ENCODE results near the gene NOXO1. TPM values are rescaled to one million over a fixed set of nuclear protein-coding genes. Genes with fewer than 3 reads are reported as not detected.
"Not testable (repeated sequence)": the region's sequence is repeated elsewhere in the genome, so short reads cannot be mapped to it uniquely, and the experiment has no call there.

The NOXO1 gene
- total RNA-seq, 1 experiment from 2014 or later, result not detected

GRCh38 chr16:2016407-2016922 is 35.2 kb upstream of the NOXO1 start:
- no peaks in the 10 kb centered on the region for H4K20me1 ChIP-seq (ENCODE audit: insufficient read depth, low read depth, low read length)
- DNase-seq, result peak; percentile 63
- no peaks in the 10 kb centered on the region for H3K27me3 ChIP-seq (ENCODE audit: low read length)
- no peak overlapping the region for H3K27ac ChIP-seq (ENCODE audit: low read length)
- H3K9me3 ChIP-seq (ENCODE audit: low read length), result no peaks in the 10 kb centered on the region
- no peak overlapping the region for H3K4me3 ChIP-seq (ENCODE audit: low read length)
- H3K4me1 ChIP-seq (ENCODE audit: low read length), result no peaks in the 10 kb centered on the region
- H3K9me2 ChIP-seq (replicated peaks; ENCODE audit: insufficient read depth, low read length), result no peaks in the 10 kb centered on the region
- no peak overlapping the region for H2AFZ ChIP-seq (ENCODE audit: low read length)
- no peak overlapping the region for H3K9ac ChIP-seq (ENCODE audit: low read length)
- no peak overlapping the region for H3K4me2 ChIP-seq (ENCODE audit: low read depth, low read length, poor library complexity, severe bottlenecking)
- H3K79me2 ChIP-seq (ENCODE audit: low read length), result no peaks in the 10 kb centered on the region
- H3K36me3 ChIP-seq (ENCODE audit: insufficient read depth, low read length), result no peaks in the 10 kb centered on the region

- no peaks in the 10 kb centered on the region for H3K79me2 ChIP-seq (ENCODE audit: low read length)
- H4K20me1 ChIP-seq (ENCODE audit: insufficient read depth, low read depth, low read length), result no peaks in the 10 kb centered on the region
- H3K4me2 ChIP-seq (ENCODE audit: low read depth, low read length, poor library complexity, severe bottlenecking), result no peak overlapping the region
- H3K9me2 ChIP-seq (replicated peaks; ENCODE audit: insufficient read depth, low read length), result no peaks in the 10 kb centered on the region
- H3K4me1 ChIP-seq (ENCODE audit: low read length), result peaks cover under 1% of the 10 kb centered on the region
- H2AFZ ChIP-seq (ENCODE audit: low read length), result no peak overlapping the region
- no peak for DNase-seq
- H3K27me3 ChIP-seq (ENCODE audit: low read length), result no peaks in the 10 kb centered on the region
- no peak overlapping the region for H3K9ac ChIP-seq (ENCODE audit: low read length)
- H3K9me3 ChIP-seq (ENCODE audit: low read length), result no peaks in the 10 kb centered on the region
- H3K36me3 ChIP-seq (ENCODE audit: insufficient read depth, low read length), result no peaks in the 10 kb centered on the region
- no peak overlapping the region for H3K27ac ChIP-seq (ENCODE audit: low read length)
- no peak overlapping the region for H3K4me3 ChIP-seq (ENCODE audit: low read length)
These were observed 34.6 kb upstream of the NOXO1 start for GRCh38 chr16:2015947-2016208.

DNA sequence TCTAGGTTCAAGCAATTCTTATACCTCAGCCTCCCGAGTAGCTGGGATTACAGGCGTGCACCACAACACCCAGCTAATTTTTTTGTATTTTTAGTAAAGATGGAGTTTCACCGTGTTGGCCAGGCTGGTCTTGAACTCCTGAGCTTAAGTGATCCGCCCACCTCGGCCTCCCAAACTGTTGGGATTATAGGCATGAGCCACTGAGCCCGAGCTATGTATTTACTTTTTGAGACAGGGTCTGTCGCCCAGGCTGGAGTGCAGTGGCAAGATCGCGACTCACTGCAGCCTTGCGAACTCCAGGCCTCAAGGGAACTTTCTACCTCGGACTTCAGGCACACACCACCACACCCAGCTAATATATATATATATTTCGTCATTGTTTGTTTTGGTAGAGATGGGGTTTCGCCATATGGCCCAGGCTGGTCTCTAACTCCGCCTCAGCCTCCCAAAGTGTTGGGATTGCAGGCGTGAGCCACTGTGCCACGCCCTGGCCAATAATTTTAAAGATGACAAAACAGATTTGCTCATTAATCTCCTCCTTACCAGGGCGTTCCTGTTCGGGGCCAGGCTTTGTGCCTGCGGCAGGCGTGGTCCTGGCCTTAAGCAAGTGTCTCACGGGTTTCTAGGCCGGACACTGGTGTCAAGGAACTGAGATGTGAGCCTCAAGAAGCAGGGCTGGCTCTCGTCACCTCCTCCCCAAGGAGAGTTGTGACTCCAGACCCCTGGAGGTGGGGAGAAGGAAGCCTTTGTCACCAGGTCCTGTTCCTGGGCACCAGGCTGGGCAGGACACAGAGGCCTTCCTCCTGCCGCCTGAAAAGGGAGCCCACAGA is 34.1 kb upstream of the NOXO1 start:
- H3K36me3 ChIP-seq (ENCODE audit: insufficient read depth, low read length), result no peaks in the 10 kb centered on the region
- H2AFZ ChIP-seq (ENCODE audit: low read length), result no peak overlapping the region
- no peak for DNase-seq
- no peaks in the 10 kb centered on the region for H3K27me3 ChIP-seq (ENCODE audit: low read length)
- H4K20me1 ChIP-seq (ENCODE audit: insufficient read depth, low read depth, low read length), result no peaks in the 10 kb centered on the region
- H3K9me3 ChIP-seq (ENCODE audit: low read length), result no peaks in the 10 kb centered on the region
- no peak overlapping the region for H3K4me3 ChIP-seq (ENCODE audit: low read length)
- no peak overlapping the region for H3K4me2 ChIP-seq (ENCODE audit: low read depth, low read length, poor library complexity, severe bottlenecking)
- no peak overlapping the region for H3K9ac ChIP-seq (ENCODE audit: low read length)
- H3K4me1 ChIP-seq (ENCODE audit: low read length), result peaks cover 6% of the 10 kb centered on the region
- peaks cover 5% of the 10 kb centered on the region for H3K79me2 ChIP-seq (ENCODE audit: low read length)
- no peaks in the 10 kb centered on the region for H3K9me2 ChIP-seq (replicated peaks; ENCODE audit: insufficient read depth, low read length)
- no peak overlapping the region for H3K27ac ChIP-seq (ENCODE audit: low read length)

DNA sequence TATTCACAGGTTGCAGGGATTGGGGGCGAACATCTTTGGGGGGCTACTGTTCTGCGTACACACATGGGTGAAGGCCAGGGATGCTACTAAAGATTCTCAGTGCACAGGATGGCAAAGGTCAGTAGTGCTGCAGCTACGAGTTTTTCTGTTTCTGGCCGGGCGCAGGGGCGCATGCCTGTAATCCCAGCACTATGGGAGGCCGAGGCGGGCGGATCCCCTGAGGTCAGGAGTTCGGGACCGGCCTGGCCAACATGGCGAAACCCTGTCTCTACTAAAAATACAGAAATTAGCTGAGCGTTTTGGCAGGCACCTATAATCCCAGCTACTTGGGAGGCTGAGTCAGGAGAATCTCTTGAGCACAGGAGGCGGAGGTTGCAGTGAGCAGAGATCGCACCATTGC is 32.3 kb upstream of the NOXO1 start:
- Histone ChIP-seq H3K4me1 (ENCODE audit: low read length) (peaks cover 11% of the 10 kb centered on the region), H3K36me3 (ENCODE audit: insufficient read depth, low read length) (no peaks in the 10 kb centered on the region), H2AFZ (ENCODE audit: low read length) (no peak overlapping the region), H3K4me2 (ENCODE audit: low read depth, low read length, poor library complexity, severe bottlenecking) (no peak overlapping the region), H3K9me3 (ENCODE audit: low read length) (no peaks in the 10 kb centered on the region), H3K79me2 (ENCODE audit: low read length) (peaks cover 20% of the 10 kb centered on the region), H3K27ac (ENCODE audit: low read length) (no peak overlapping the region), H3K27me3 (ENCODE audit: low read length) (no peaks in the 10 kb centered on the region), H3K9me2 (replicated peaks; ENCODE audit: insufficient read depth, low read length) (no peaks in the 10 kb centered on the region), H3K4me3 (ENCODE audit: low read length) (no peak overlapping the region), H4K20me1 (ENCODE audit: insufficient read depth, low read depth, low read length) (peaks cover 8% of the 10 kb centered on the region), H3K9ac (ENCODE audit: low read length) (no peak overlapping the region)
- DNase-seq, result no peak

DNA sequence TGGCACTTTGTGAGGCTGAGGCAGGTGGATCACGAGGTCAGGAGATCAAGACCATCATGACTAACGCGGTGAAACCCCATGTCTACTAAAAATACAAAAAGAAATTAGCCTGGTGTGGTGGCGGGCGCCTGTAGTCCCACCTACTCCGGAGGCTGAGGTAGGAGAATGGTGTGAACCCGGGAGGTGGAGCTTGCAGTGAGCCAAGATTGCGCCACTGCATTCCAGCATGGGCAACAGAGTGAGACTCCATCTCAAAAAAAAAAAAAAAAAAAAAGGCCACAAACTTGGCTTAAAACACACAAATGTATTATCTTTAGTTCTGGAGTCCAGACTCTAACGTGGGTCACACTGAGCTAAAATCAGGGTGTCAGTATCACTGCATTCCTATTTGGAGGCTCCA is 30.5 kb upstream of the NOXO1 start:
- not testable (repeated sequence) for H3K9ac ChIP-seq (ENCODE audit: low read length); DNase-seq; H3K27me3 ChIP-seq (ENCODE audit: low read length); H3K4me2 ChIP-seq (ENCODE audit: low read depth, low read length, poor library complexity, severe bottlenecking); H3K27ac ChIP-seq (ENCODE audit: low read length); H3K36me3 ChIP-seq (ENCODE audit: insufficient read depth, low read length); H3K4me3 ChIP-seq (ENCODE audit: low read length); H2AFZ ChIP-seq (ENCODE audit: low read length); H3K9me3 ChIP-seq (ENCODE audit: low read length); H3K9me2 ChIP-seq (replicated peaks; ENCODE audit: insufficient read depth, low read length)
- peaks cover 38% of the 10 kb centered on the region for H3K79me2 ChIP-seq (ENCODE audit: low read length)
- H3K4me1 ChIP-seq (ENCODE audit: low read length), result peaks cover 29% of the 10 kb centered on the region
- H4K20me1 ChIP-seq (ENCODE audit: insufficient read depth, low read depth, low read length), result peaks cover 26% of the 10 kb centered on the region

DNA sequence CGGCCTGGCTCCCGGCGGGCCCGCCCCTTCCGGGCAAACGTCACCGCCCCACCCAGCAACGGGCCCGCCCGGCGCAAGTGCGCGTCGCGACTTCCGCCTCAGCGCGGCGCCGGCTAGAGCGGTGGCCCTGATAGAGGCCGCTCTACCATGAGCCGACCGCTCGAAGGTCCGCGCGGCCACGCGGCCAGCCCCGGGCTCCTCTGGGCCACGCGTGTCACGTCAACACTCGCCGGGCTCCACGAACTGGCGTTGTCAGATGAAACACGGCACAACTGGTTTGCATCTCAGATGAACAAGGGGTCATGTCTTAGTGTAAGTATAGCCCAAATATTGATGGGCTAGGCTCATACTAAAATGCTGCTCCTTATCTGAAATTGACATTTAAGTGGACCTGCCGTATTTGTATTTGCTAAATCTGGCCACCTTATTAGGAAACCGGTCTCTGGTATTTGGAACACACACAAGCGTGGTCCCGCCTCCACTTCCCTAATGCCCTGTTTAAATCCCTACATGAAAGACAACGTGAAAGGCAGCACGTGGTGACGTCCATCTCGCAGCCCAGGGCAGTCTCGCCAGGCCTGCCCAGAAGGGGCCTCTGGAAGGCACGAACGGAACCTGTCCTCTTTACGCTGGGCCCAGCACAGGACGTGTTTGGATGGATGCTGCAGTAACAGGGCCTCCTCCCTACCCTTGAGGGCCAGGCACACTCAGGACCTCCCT is 28.7 kb upstream of the NOXO1 start, which contains the start of gene ZNF598:
Gene ZNF598 (minus strand): TSS at position 31 of the 720 bp plus-strand sequence.
- H4K20me1 ChIP-seq (ENCODE audit: insufficient read depth, low read depth, low read length), result peaks cover 42% of the 10 kb centered on the region
- no peaks in the 10 kb centered on the region for H3K9me3 ChIP-seq (ENCODE audit: low read length)
- no peaks in the 10 kb centered on the region for H3K36me3 ChIP-seq (ENCODE audit: insufficient read depth, low read length)
- peak within 1 kb of the TSS; percentile 93 for H3K4me2 ChIP-seq (ENCODE audit: low read depth, low read length, poor library complexity, severe bottlenecking)
- DNase-seq, result peak; percentile 95
- peak within 1 kb of the TSS; percentile 57 for H3K27ac ChIP-seq (ENCODE audit: low read length)
- H3K4me1 ChIP-seq (ENCODE audit: low read length), result peaks cover 46% of the 10 kb centered on the region
- peak within 1 kb of the TSS; percentile 98 for H3K9ac ChIP-seq (ENCODE audit: low read length)
- H3K27me3 ChIP-seq (ENCODE audit: low read length), result no peaks in the 10 kb centered on the region
- H3K79me2 ChIP-seq (ENCODE audit: low read length), result peaks cover 56% of the 10 kb centered on the region
- peak within 1 kb of the TSS; percentile 100 for H3K4me3 ChIP-seq (ENCODE audit: low read length)
- no peak within 1 kb of the TSS; the same call in 1 of the 2 replicates for H2AFZ ChIP-seq (ENCODE audit: low read length)
- H3K9me2 ChIP-seq (replicated peaks; ENCODE audit: insufficient read depth, low read length), result no peaks in the 10 kb centered on the region

DNA sequence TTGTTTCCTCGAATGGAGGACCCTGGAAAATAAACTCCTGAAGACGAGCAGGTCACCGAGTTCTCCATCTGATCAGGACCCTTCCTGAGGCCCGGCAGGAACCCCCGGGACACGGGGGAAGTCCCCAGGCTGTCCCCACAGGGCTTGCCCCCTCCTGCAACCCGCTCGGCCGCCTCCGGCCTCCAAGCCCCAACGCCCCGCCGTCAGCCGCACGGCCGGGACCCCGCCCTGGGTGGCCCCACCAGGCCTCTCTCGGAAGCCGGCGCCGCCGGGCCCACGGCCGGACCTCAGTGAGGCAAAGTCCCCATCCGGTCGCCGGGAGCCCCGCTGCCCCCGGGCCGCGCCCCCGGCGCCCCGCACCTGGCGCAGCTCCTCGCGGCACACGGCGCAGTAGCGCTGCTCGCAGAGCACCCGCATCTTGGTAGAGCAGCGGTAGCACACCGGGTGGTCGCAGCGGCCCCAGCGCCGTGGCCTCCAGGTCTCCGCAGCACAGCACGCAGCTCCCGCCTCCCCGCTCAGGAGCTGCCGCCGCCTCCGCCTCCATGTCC is 28.0 kb upstream of the NOXO1 start:
- Histone ChIP-seq H3K4me1 (ENCODE audit: low read length) (peaks cover 51% of the 10 kb centered on the region), H4K20me1 (ENCODE audit: insufficient read depth, low read depth, low read length) (peaks cover 50% of the 10 kb centered on the region), H3K79me2 (ENCODE audit: low read length) (peaks cover 62% of the 10 kb centered on the region), H3K27me3 (ENCODE audit: low read length) (no peaks in the 10 kb centered on the region), H3K9me3 (ENCODE audit: low read length) (no peaks in the 10 kb centered on the region), H3K9me2 (replicated peaks; ENCODE audit: insufficient read depth, low read length) (no peaks in the 10 kb centered on the region), H3K4me3 (ENCODE audit: low read length) (peak overlapping the region; percentile 100), H3K27ac (ENCODE audit: low read length) (peak overlapping the region; percentile 46; the same call in 1 of the 2 replicates), H3K36me3 (ENCODE audit: insufficient read depth, low read length) (no peaks in the 10 kb centered on the region), H2AFZ (ENCODE audit: low read length) (no peak overlapping the region), H3K9ac (ENCODE audit: low read length) (peak overlapping the region; percentile 98), H3K4me2 (ENCODE audit: low read depth, low read length, poor library complexity, severe bottlenecking) (peak overlapping the region; percentile 93)
- no peak for DNase-seq

DNA sequence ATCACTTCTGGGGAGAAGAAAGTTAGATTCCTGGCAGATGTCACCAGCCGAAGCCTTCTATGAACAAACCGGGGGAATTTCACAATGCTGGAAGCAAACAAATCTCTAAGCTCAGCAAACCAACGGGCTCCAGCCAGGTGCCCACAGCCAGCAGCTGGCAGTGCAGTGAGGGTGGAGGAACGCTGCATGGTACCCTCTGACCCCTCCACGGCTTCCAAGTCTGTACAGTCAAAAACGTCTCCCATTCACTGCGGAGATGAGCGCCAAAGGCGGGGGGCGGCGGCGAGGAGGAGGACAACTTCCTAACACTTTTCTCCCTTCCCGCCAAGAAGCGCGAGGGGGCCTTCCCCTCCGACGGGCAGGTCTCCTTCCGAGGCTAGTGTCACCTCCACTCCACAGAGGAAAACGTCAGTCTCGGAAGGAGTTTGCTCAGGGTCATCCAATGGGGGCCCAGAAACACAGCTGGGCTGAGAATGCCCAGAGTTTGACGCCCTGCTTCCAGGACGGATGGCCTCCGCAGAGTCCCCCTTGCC is 27.4 kb upstream of the NOXO1 start:
- H3K9ac ChIP-seq (ENCODE audit: low read length), result peak overlapping the region; percentile 98
- H4K20me1 ChIP-seq (ENCODE audit: insufficient read depth, low read depth, low read length), result peaks cover 53% of the 10 kb centered on the region
- H3K4me1 ChIP-seq (ENCODE audit: low read length), result peaks cover 55% of the 10 kb centered on the region
- no peaks in the 10 kb centered on the region for H3K36me3 ChIP-seq (ENCODE audit: insufficient read depth, low read length)
- no peaks in the 10 kb centered on the region for H3K9me3 ChIP-seq (ENCODE audit: low read length)
- DNase-seq, result peak; percentile 66
- H3K27me3 ChIP-seq (ENCODE audit: low read length), result no peaks in the 10 kb centered on the region
- peak overlapping the region; percentile 93 for H3K4me2 ChIP-seq (ENCODE audit: low read depth, low read length, poor library complexity, severe bottlenecking)
- peak overlapping the region; percentile 46; the same call in 1 of the 2 replicates for H3K27ac ChIP-seq (ENCODE audit: low read length)
- H3K4me3 ChIP-seq (ENCODE audit: low read length), result peak overlapping the region; percentile 100
- H3K9me2 ChIP-seq (replicated peaks; ENCODE audit: insufficient read depth, low read length), result no peaks in the 10 kb centered on the region
- no peak overlapping the region for H2AFZ ChIP-seq (ENCODE audit: low read length)
- peaks cover 63% of the 10 kb centered on the region for H3K79me2 ChIP-seq (ENCODE audit: low read length)
